ENCODE measurements around the gene SURF1. TPM values are rescaled to one million over a fixed set of nuclear protein-coding genes. Genes with fewer than 3 reads are reported as not detected.

The SURF1 gene
- polyA plus RNA-seq: 10 to 100 TPM; 34.2 to 41.2 TPM

DNA sequence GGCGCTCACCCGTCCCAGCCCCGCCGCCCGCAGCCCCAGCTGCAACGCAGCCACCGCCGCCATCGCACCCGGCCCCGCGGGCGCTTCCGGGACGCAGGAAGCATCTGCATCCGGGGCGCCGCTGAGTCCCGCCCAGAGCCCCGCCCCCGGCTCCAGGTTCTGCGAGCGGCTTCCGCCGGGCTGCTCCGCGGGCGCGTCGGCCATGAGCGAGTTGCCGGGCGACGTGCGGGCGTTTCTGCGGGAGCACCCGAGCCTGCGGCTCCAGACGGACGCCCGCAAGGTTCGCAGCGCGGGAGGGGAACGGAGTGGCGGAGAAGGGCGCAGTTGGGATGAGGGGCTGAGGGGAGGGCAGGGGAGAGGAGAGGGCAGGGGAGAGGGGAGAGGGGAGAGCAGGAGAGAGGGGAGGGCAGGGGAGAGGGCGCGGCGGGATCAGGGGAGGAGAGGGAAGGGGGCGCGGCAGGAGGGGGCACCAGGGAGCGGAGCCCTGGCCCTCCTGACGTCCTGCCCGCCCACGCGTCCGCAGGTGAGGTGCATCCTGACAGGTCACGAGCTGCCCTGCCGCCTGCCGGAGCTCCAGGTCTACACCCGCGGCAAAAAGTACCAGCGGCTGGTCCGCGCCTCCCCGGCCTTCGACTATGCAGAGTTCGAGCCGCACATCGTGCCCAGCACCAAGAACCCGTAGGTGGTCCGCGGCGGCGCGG is at the start of gene SURF1, which contains the start of gene SURF2:
Gene SURF1 (minus strand): TSS at position 97 of the 701 bp plus-strand sequence. CDS start 34 bp downstream, at position 63.
Gene SURF2 (plus strand): TSS at position 160 of the 701 bp plus-strand sequence. CDS start 43 bp downstream, at position 203.
- no peaks in the 10 kb centered on the region for H3K27me3 ChIP-seq (ENCODE audit: control insufficient read depth in 1 of 2, insufficient read depth in 2 of 2, low read length in 2 of 2)
- 1% methylated on average over 61 to 78 of the region's 78 CpGs for WGBS, 2 donors
- peak within 1 kb of the TSS; percentile 77 to 80 for H3K27ac ChIP-seq (ENCODE audit: low read depth in 2 of 2, low read length in 1 of 2)
- peaks cover 4 to 47% of the 10 kb centered on the region in 2 donors for H3K36me3 ChIP-seq (ENCODE audit: control insufficient read depth in 2 of 2, insufficient read depth in 2 of 2, low read length in 1 of 2)
- peaks cover 4 to 26% of the 10 kb centered on the region in 2 donors for H3K4me1 ChIP-seq (ENCODE audit: control insufficient read depth in 2 of 2, insufficient read depth in 2 of 2, low read length in 1 of 2)
- H3K4me3 ChIP-seq (ENCODE audit: low read depth in 1 of 2, low read length in 2 of 2): peak within 1 kb of the TSS; percentile 68 to 86
- no peaks in the 10 kb centered on the region for H3K9me3 ChIP-seq (ENCODE audit: control insufficient read depth in 2 of 2, insufficient read depth in 1 of 2, low read depth in 1 of 2, low read length in 1 of 2)

GRCh38 chr9:133405508-133406438 is 49.5 kb upstream of the SURF1 start:
- H3K4me3 ChIP-seq (ENCODE audit: low read depth in 1 of 2, low read length in 2 of 2): no peak overlapping the region
- H3K36me3 ChIP-seq (ENCODE audit: control insufficient read depth in 2 of 2, insufficient read depth in 2 of 2, low read length in 1 of 2): peaks cover 10 to 46% of the 10 kb centered on the region in 2 donors
- no peaks in the 10 kb centered on the region for H3K27me3 ChIP-seq (ENCODE audit: control insufficient read depth in 1 of 2, insufficient read depth in 2 of 2, low read length in 2 of 2)
- H3K9me3 ChIP-seq (ENCODE audit: control insufficient read depth in 2 of 2, insufficient read depth in 1 of 2, low read depth in 1 of 2, low read length in 1 of 2): no peaks in the 10 kb centered on the region
- H3K27ac ChIP-seq (ENCODE audit: low read depth in 2 of 2, low read length in 1 of 2): no peak overlapping the region
- 78% methylated on average over 19 of the region's 19 CpGs for WGBS, 2 donors
- H3K4me1 ChIP-seq (ENCODE audit: control insufficient read depth in 2 of 2, insufficient read depth in 2 of 2, low read length in 1 of 2): peaks cover 0 to 5% of the 10 kb centered on the region in 2 donors

DNA sequence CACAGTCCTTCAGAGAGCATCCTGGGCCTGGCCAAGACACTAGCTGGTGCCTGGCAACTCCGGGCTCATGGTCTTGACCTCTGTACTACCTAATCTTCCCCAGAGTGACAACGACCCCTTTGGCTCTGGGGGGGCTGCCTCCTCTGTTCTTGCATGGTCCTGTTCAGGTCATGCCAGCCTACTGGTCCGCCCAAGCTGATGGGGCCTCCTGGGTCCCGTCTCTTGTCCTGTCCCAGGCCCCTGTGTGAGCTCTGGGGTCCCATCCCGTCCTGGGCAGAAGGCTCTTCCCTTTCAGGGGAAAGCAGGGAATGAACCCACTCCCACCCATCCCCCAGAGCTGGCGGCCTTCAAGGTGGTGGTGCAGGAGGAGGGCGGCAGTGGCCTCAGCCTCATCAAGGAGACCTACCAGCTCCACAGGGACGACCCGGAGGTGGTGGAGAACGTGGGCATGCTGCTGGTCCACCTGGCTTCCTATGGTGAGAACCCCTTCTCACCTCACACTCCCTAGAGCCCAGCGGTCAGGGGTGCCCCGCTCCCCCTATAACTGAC is 48.2 kb upstream of the SURF1 start:
- Histone ChIP-seq H3K9me3 (ENCODE audit: control insufficient read depth in 2 of 2, insufficient read depth in 1 of 2, low read depth in 1 of 2, low read length in 1 of 2) (no peaks in the 10 kb centered on the region), H3K27ac (ENCODE audit: low read depth in 2 of 2, low read length in 1 of 2) (no peak overlapping the region), H3K4me1 (ENCODE audit: control insufficient read depth in 2 of 2, insufficient read depth in 2 of 2, low read length in 1 of 2) (peaks cover 0 to 8% of the 10 kb centered on the region in 2 donors), H3K4me3 (ENCODE audit: low read depth in 1 of 2, low read length in 2 of 2) (no peak overlapping the region), H3K36me3 (ENCODE audit: control insufficient read depth in 2 of 2, insufficient read depth in 2 of 2, low read length in 1 of 2) (peaks cover 5 to 41% of the 10 kb centered on the region in 2 donors), H3K27me3 (ENCODE audit: control insufficient read depth in 1 of 2, insufficient read depth in 2 of 2, low read length in 2 of 2) (no peaks in the 10 kb centered on the region)
- WGBS, 2 donors: 86% methylated on average over 12 of the region's 12 CpGs

- peaks cover 5 to 41% of the 10 kb centered on the region in 2 donors for H3K36me3 ChIP-seq (ENCODE audit: control insufficient read depth in 2 of 2, insufficient read depth in 2 of 2, low read length in 1 of 2)
- no peaks in the 10 kb centered on the region for H3K27me3 ChIP-seq (ENCODE audit: control insufficient read depth in 1 of 2, insufficient read depth in 2 of 2, low read length in 2 of 2)
- 62 to 69% methylated on average over 14 to 16 of the region's 16 CpGs for WGBS, 2 donors
- no peak overlapping the region for H3K27ac ChIP-seq (ENCODE audit: low read depth in 2 of 2, low read length in 1 of 2)
- no peaks in the 10 kb centered on the region for H3K9me3 ChIP-seq (ENCODE audit: control insufficient read depth in 2 of 2, insufficient read depth in 1 of 2, low read depth in 1 of 2, low read length in 1 of 2)
- peaks cover 0 to 8% of the 10 kb centered on the region in 2 donors for H3K4me1 ChIP-seq (ENCODE audit: control insufficient read depth in 2 of 2, insufficient read depth in 2 of 2, low read length in 1 of 2)
- no peak overlapping the region for H3K4me3 ChIP-seq (ENCODE audit: low read depth in 1 of 2, low read length in 2 of 2)
Measured at GRCh38 chr9:133403766-133404453, 47.6 kb upstream of the SURF1 start.

- peaks cover 5 to 38% of the 10 kb centered on the region in 2 donors for H3K36me3 ChIP-seq (ENCODE audit: control insufficient read depth in 2 of 2, insufficient read depth in 2 of 2, low read length in 1 of 2)
- H3K4me3 ChIP-seq (ENCODE audit: low read depth in 1 of 2, low read length in 2 of 2): no peak overlapping the region
- peaks cover 0 to 8% of the 10 kb centered on the region in 2 donors for H3K4me1 ChIP-seq (ENCODE audit: control insufficient read depth in 2 of 2, insufficient read depth in 2 of 2, low read length in 1 of 2)
- no peaks in the 10 kb centered on the region for H3K9me3 ChIP-seq (ENCODE audit: control insufficient read depth in 2 of 2, insufficient read depth in 1 of 2, low read depth in 1 of 2, low read length in 1 of 2)
- WGBS, 2 donors: 73 to 75% methylated on average over 7 of the region's 7 CpGs
- H3K27ac ChIP-seq (ENCODE audit: low read depth in 2 of 2, low read length in 1 of 2): no peak overlapping the region
- H3K27me3 ChIP-seq (ENCODE audit: control insufficient read depth in 1 of 2, insufficient read depth in 2 of 2, low read length in 2 of 2): no peaks in the 10 kb centered on the region
Measured at GRCh38 chr9:133402689-133403088, 46.4 kb upstream of the SURF1 start.

GRCh38 chr9:133401588-133401987 is 45.3 kb upstream of the SURF1 start:
- Histone ChIP-seq H3K36me3 (ENCODE audit: control insufficient read depth in 2 of 2, insufficient read depth in 2 of 2, low read length in 1 of 2) (peaks cover 5 to 29% of the 10 kb centered on the region in 2 donors), H3K4me3 (ENCODE audit: low read depth in 1 of 2, low read length in 2 of 2) (no peak overlapping the region), H3K4me1 (ENCODE audit: control insufficient read depth in 2 of 2, insufficient read depth in 2 of 2, low read length in 1 of 2) (peaks cover 0 to 4% of the 10 kb centered on the region in 2 donors), H3K9me3 (ENCODE audit: control insufficient read depth in 2 of 2, insufficient read depth in 1 of 2, low read depth in 1 of 2, low read length in 1 of 2) (no peaks in the 10 kb centered on the region), H3K27ac (ENCODE audit: low read depth in 2 of 2, low read length in 1 of 2) (no peak overlapping the region), H3K27me3 (ENCODE audit: control insufficient read depth in 1 of 2, insufficient read depth in 2 of 2, low read length in 2 of 2) (no peaks in the 10 kb centered on the region)
- 71 to 85% methylated on average over 6 of the region's 6 CpGs for WGBS, 2 donors

GRCh38 chr9:133400292-133400691 is 44.0 kb upstream of the SURF1 start:
- Histone ChIP-seq H3K4me3 (ENCODE audit: low read depth in 1 of 2, low read length in 2 of 2) (no peak overlapping the region), H3K27me3 (ENCODE audit: control insufficient read depth in 1 of 2, insufficient read depth in 2 of 2, low read length in 2 of 2) (no peaks in the 10 kb centered on the region), H3K27ac (ENCODE audit: low read depth in 2 of 2, low read length in 1 of 2) (no peak overlapping the region), H3K4me1 (ENCODE audit: control insufficient read depth in 2 of 2, insufficient read depth in 2 of 2, low read length in 1 of 2) (peaks cover 0 to 2% of the 10 kb centered on the region in 2 donors), H3K9me3 (ENCODE audit: control insufficient read depth in 2 of 2, insufficient read depth in 1 of 2, low read depth in 1 of 2, low read length in 1 of 2) (no peaks in the 10 kb centered on the region), H3K36me3 (ENCODE audit: control insufficient read depth in 2 of 2, insufficient read depth in 2 of 2, low read length in 1 of 2) (peaks cover 5 to 23% of the 10 kb centered on the region in 2 donors)
- WGBS, 2 donors: 89 to 90% methylated on average over 12 of the region's 12 CpGs

DNA sequence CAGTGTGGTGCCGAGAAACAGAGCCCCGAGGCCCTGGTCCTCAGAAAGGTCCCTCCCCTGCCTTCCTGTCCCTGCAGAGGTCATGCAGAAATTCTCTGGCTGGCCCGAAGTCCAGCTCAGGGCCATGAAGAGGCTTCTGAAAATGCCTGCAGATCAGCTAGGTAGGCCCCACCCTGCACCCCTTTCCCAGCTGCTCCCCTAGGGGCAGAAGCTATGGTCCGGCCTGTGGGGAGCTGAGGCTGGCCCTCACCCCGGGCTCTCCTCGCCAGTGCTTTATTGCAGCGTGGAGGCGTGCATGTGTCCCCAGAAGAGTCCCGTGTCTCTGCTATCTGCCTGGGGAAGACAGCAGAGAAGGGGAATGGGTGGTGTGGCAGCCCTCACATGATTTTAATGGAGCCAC is 41.6 kb upstream of the SURF1 start:
- Histone ChIP-seq H3K27me3 (ENCODE audit: control insufficient read depth in 1 of 2, insufficient read depth in 2 of 2, low read length in 2 of 2) (no peaks in the 10 kb centered on the region), H3K9me3 (ENCODE audit: control insufficient read depth in 2 of 2, insufficient read depth in 1 of 2, low read depth in 1 of 2, low read length in 1 of 2) (peaks cover 0 to 3% of the 10 kb centered on the region in 2 donors)

DNA sequence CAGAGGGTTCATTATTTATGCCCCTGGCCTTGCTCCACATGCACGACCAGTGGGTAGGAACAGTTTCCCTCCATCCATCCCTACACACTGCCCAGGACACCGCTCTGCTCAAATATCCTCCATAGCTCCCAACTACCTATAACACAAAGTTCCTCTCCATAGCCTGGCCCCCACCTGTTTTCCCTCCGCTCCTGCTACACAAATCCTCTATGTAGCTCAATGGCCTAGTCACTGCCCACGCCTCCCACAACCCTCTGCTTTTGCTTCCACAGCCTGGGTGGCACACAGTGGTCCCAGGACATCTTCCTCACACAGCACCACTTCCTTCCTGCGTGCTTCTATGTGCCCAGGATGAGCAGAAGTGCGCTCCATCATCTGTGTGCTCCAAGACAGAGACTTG is 41.1 kb upstream of the SURF1 start:
- Histone ChIP-seq H3K4me3 (ENCODE audit: low read depth in 1 of 2, low read length in 2 of 2) (no peak overlapping the region), H3K9me3 (ENCODE audit: control insufficient read depth in 2 of 2, insufficient read depth in 1 of 2, low read depth in 1 of 2, low read length in 1 of 2) (peaks cover 0 to 3% of the 10 kb centered on the region in 2 donors), H3K27me3 (ENCODE audit: control insufficient read depth in 1 of 2, insufficient read depth in 2 of 2, low read length in 2 of 2) (no peaks in the 10 kb centered on the region), H3K4me1 (ENCODE audit: control insufficient read depth in 2 of 2, insufficient read depth in 2 of 2, low read length in 1 of 2) (peaks cover 0 to 5% of the 10 kb centered on the region in 2 donors), H3K36me3 (ENCODE audit: control insufficient read depth in 2 of 2, insufficient read depth in 2 of 2, low read length in 1 of 2) (peaks cover 0 to 6% of the 10 kb centered on the region in 2 donors), H3K27ac (ENCODE audit: low read depth in 2 of 2, low read length in 1 of 2) (no peak overlapping the region)
- WGBS, 2 donors: 73 to 76% methylated on average over 6 of the region's 6 CpGs

More for the DNA sequence above, 41.6 kb upstream of the SURF1 start:
- 56 to 67% methylated on average over 9 of the region's 9 CpGs for WGBS, 2 donors
- Histone ChIP-seq H3K4me3 (ENCODE audit: low read depth in 1 of 2, low read length in 2 of 2) (no peak overlapping the region), H3K27ac (ENCODE audit: low read depth in 2 of 2, low read length in 1 of 2) (no peak overlapping the region), H3K4me1 (ENCODE audit: control insufficient read depth in 2 of 2, insufficient read depth in 2 of 2, low read length in 1 of 2) (peaks cover 0 to 5% of the 10 kb centered on the region in 2 donors), H3K36me3 (ENCODE audit: control insufficient read depth in 2 of 2, insufficient read depth in 2 of 2, low read length in 1 of 2) (peaks cover 0 to 10% of the 10 kb centered on the region in 2 donors)
